ENCODE results near the gene ADGRG1.

ADGRG1 gene

GRCh38 chr16:57652695-57653471 is 24.5 kb downstream of the ADGRG1 start:
- no peak for DNase-seq

GRCh38 chr16:57653936-57654335 is 25.5 kb downstream of the ADGRG1 start:
- DNase-seq: no peak

- DNase-seq: no peak
Observed at GRCh38 chr16:57656342-57656955, 28.0 kb downstream of the ADGRG1 start.

GRCh38 chr16:57657228-57657627 is 28.8 kb downstream of the ADGRG1 start:
- no peak for DNase-seq

- DNase-seq: no peak
Observed at GRCh38 chr16:57658130-57658877, 29.9 kb downstream of the ADGRG1 start.

GRCh38 chr16:57658878-57659674 is 30.6 kb downstream of the ADGRG1 start:
- DNase-seq: no peak

GRCh38 chr16:57660715-57661463 is 32.5 kb downstream of the ADGRG1 start:
- DNase-seq: no peak

DNA sequence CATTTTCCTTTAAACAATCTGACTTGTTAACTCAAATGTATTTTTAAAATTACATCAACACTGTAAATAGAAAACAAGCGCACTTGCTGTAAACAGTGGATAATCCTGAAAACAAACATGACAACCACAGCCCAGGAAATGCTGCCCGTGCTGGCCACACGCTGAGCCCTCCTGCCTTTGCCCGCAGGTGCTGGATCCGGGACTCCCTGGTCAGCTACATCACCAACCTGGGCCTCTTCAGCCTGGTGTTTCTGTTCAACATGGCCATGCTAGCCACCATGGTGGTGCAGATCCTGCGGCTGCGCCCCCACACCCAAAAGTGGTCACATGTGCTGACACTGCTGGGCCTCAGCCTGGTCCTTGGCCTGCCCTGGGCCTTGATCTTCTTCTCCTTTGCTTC is 33.1 kb downstream of the ADGRG1 start:
- no peak for DNase-seq

DNA sequence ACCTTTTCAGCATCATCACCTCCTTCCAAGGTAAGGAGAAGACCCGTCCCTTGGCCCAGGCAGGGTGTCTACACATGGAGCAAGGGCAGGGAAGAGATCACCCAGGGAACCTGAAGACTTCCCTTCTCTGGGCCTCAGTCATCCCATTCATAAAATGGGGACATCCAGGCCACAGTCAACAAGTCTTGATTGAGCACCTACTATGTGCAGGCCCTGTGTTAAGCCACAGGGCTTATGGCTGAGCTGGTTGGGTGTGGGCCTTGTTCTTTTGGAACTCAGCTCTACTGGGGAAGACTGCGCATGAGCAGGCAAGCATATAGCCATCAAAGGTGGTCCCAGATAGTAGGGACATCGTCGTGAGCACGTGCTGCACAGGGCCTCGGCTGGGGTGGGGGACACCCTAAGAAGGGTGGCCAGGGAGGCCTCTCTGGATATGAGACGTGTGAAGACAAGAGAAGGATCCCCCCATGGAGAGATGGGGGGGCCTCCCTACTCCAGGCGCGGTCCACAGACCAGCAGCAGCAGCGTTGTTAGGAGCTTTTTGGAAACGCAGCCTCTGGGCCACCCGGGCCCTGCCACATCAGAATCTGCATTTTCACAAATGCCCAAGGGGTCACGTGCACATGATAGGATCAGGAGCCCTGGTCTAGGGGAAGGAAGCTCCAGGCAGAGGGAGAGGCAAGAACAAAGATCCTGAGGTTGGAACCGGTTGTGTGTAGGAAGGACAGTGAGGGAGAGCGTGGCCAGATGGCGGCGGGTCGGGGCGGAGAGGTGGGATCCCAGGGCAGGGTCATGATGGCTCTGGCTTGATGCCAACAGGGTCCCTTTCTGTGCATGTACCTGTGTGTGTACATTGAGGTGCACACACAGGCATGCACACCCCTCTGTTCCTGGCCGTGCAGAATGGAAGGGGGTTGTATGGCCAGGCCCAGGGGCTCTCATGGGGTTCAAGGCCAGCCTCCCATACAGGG is 33.8 kb downstream of the ADGRG1 start:
- no peak for DNase-seq

DNA sequence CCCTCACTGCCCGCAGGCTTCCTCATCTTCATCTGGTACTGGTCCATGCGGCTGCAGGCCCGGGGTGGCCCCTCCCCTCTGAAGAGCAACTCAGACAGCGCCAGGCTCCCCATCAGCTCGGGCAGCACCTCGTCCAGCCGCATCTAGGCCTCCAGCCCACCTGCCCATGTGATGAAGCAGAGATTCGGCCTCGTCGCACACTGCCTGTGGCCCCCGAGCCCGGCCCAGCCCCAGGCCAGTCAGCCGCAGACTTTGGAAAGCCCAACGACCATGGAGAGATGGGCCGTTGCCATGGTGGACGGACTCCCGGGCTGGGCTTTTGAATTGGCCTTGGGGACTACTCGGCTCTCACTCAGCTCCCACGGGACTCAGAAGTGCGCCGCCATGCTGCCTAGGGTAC is 35.0 kb downstream of the ADGRG1 start:
- DNase-seq: no peak

DNA sequence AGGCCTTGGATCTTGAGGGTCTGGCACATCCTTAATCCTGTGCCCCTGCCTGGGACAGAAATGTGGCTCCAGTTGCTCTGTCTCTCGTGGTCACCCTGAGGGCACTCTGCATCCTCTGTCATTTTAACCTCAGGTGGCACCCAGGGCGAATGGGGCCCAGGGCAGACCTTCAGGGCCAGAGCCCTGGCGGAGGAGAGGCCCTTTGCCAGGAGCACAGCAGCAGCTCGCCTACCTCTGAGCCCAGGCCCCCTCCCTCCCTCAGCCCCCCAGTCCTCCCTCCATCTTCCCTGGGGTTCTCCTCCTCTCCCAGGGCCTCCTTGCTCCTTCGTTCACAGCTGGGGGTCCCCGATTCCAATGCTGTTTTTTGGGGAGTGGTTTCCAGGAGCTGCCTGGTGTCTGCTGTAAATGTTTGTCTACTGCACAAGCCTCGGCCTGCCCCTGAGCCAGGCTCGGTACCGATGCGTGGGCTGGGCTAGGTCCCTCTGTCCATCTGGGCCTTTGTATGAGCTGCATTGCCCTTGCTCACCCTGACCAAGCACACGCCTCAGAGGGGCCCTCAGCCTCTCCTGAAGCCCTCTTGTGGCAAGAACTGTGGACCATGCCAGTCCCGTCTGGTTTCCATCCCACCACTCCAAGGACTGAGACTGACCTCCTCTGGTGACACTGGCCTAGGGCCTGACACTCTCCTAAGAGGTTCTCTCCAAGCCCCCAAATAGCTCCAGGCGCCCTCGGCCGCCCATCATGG is 35.7 kb downstream of the ADGRG1 start:
- no peak for DNase-seq

DNA sequence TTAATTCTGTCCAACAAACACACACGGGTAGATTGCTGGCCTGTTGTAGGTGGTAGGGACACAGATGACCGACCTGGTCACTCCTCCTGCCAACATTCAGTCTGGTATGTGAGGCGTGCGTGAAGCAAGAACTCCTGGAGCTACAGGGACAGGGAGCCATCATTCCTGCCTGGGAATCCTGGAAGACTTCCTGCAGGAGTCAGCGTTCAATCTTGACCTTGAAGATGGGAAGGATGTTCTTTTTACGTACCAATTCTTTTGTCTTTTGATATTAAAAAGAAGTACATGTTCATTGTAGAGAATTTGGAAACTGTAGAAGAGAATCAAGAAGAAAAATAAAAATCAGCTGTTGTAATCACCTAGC is 36.2 kb downstream of the ADGRG1 start:
- no peak for DNase-seq

DNA sequence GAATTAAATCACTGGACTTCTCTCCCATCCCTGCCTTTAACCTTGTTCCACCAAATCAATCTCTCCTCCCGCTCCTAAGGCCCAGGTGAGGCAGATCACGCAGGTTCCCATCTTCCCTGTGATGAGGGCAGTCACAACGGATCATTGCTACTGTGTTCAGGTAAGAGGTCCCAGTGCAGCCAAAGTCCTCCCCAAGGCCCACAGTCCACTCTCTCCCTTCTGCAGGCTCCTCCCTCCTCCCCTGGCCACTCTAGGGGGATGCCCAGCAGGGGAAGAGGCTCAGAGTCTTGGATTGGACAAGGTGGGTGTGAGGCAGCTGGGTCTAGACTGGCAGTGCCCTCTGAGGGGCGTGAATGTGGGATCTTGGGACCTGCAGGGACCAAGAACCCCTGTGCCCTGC is 37.1 kb downstream of the ADGRG1 start:
- no peak for DNase-seq

DNA sequence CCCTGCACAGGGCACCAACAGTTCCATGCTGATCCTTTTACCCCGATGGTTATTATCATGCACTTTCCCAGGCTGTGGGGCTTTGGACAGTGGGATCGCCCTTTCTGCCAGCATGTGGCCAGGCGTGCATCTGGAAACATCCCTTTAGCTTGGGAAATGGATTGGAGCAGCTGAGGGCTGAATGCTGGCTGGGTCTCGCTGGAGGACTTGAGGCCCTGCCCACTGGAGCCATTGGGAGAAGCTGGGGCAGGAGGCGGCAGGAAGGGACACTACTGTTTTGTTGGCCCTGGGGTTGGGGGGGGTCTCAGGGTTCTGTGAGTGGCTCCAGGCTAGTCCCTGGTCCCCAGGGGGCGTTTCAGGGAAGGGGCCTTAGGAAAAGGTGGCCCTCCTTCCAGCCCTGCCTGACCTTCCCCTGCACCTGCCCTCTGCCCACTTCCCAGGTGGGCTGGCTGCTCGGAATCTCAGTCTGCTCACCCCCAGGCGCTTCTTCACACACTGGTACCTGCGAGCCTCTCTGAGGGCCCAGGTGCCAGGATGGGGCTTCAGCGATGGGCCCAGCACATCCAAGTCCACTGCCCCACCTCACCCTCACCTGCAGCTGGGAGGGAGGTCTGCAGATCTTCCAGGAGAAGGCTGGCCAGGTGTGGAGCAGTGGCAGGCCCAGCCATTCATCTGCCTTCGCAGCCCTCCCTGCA is 38.1 kb downstream of the ADGRG1 start:
- DNase-seq: no peak

- no peak for DNase-seq
Observed at GRCh38 chr16:57667048-57667525, 38.7 kb downstream of the ADGRG1 start.

- no peak for DNase-seq
Observed at GRCh38 chr16:57667526-57668262, 39.3 kb downstream of the ADGRG1 start.

DNA sequence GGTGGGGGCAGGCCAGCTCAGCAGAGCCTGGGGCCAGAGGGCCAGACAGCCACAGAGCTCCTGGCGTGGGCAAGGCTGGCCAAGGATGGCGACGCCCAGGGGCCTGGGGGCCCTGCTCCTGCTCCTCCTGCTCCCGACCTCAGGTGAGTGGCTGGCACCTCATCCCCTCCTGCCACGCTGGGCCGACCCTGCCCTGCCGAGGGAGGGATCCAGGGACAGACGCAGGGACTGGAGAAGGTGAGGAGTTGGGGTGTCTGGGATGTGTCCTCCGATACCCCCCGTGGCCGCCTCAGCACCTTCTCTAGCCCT is 39.8 kb downstream of the ADGRG1 start, which contains the start of gene ADGRG3:
TSS of gene ADGRG3 (plus strand) at position 44 of the 309 bp plus-strand sequence. CDS start at position 86, 42 bp downstream.
- no peak for DNase-seq

DNA sequence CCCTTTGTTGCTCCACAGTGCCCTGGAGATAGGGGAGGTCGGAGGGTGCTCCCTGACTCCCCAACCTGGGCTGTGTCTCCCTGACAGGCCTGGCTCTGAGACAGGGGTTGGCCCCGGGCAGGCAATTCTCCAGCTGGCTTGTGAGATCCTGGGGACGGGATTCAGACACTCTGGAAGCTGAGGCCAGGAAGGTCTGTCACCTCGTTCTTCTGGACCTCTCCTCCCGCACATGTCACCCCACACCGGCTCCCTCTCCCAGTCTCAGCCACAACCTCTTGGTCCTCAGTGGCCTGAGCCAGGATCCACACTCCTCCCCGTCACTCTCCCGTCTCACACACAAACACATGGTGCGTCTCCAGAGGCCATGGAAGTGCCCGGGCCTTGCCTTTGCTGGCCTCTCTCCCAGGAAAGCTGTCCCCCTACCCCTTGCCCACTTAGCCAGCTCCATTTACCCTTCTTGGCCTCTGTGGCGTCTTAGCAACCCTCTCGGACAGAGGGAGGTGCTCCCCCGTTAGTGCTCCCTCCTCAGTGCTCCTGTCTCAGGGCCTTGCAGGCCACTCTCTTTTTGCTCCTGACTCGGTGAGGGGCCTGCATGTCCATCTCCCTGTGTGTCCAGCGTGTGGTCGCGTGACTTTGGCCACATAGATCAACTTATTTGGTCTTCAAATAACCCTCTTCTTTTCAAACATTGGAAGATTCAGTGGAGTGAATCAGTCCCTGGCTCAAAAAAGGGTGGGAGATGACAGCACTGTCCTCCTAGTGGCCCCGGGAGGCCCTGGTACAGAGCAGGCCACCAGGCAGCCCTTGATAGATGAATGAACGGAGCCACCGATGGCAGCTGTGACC is 40.4 kb downstream of the ADGRG1 start:
- DNase-seq: no peak
